NCI-H2029 treated with DMSO at 0.1 percent for 48 hours (cell line): ENCODE data around the gene CACHD1.

Experiments
- DNase-seq: peaks from one replicate; lab custom pipeline; 2025; lab: John Stamatoyannopoulos, UW

The CACHD1 gene

DNA sequence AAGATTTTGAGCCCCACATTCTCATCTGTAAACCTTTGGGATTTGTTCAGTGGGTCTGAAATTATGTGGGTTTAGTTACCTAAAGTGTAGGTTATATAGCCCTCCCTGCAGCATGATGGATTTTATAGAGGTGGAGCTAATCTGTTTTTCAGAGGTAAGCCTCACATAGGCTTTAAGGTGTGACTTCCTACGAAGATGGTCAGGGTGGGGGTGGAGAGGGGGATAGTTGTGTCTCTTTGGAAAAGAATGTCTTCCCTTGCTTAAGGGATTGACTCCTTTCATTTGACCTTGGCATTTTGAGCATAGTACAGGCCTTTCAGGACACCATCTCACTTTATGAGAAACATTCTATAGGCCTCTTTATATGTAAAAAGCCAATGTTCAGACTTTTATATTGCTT lies 3.4 kb downstream of the CACHD1 start:
- no peak for DNase-seq

DNA sequence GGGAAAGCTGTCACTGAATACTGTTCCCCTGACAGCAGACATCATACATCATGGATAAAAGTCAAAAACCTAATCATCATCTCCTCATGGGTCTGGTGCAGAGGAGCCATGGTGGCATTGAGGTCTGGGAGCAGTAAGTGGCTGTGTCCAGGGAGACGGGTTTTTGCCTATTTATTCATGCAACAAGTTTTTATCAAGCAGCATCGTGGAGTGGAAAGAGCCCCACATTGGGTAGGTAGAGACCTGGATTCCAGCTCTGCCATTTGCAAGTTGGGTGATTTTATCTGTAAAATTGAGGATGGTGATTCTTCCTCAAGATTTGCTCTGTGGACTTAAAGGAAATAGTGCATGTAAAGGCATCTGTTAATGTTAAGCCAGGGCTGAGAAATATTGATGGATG lies 4.2 kb downstream of the CACHD1 start:
- no peak for DNase-seq

DNA sequence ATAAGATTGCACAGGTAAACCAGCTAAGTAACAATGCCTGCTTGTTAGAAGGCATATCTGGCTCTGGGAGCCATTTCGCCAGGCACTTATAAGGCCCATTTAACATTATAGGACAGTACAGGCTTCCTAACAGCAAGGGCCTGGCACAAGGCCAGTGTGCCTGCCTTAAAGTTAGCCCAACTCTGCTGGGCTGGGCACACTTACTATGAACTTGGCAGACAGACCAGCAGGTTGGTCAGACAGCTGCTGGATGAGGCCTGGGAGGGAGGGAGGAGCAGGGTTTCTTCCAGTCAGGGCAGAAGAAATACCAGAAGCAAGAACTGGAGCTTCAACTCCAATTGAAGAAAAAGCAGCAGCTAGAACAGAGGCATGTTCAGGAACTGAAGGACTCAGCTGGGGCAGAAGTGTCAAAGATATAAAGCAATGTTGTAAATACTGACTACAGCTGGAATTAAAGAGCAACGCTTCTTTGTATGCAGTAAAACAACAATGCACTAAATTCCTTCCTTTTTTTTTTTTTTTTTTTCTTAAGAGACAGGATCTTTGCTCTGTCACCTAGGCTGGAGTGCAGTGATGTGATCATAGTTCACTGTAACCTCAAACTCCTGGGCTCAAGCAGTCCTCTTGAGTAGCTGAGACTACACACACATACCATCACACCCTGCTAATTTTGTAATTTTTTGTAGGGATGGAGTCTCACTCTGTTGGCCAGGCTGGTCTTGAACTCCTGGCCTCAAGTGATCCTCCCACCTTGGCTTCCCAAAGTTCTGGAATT lies 4.9 kb downstream of the CACHD1 start:
- DNase-seq = no peak

DNA sequence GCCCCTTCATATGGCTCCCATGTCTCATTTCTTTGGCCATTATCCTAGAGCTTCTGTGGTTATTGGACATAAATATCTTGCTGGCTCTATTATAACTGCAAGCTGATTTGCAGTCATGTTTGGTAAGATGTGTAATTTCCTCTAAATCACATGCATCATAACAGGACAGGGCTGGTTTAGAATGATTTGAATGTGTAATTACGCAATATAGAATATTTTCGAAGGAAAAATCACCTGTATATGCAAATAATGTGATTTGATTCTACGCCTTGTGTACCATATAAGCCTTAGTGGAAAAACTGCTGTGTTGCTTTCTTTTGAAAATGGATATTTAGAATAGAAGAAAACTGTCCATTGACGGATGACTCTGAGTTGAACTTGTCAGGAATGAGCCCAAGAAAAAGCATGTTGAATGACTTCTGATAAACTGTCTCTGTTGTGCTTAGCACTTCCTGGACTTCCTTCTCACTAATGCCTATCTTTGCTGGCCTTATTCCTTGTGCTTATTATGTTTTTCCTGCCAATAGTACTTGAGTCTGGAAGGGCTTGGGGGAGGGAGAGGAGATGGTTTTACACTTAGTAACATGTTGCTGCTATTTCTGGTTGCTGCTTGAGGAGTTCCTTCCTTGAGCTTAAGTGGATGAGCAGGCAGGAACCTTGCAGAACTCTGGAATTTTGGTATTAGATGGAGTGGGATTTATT lies 6.5 kb downstream of the CACHD1 start:
- DNase-seq = peak; percentile 70

DNA sequence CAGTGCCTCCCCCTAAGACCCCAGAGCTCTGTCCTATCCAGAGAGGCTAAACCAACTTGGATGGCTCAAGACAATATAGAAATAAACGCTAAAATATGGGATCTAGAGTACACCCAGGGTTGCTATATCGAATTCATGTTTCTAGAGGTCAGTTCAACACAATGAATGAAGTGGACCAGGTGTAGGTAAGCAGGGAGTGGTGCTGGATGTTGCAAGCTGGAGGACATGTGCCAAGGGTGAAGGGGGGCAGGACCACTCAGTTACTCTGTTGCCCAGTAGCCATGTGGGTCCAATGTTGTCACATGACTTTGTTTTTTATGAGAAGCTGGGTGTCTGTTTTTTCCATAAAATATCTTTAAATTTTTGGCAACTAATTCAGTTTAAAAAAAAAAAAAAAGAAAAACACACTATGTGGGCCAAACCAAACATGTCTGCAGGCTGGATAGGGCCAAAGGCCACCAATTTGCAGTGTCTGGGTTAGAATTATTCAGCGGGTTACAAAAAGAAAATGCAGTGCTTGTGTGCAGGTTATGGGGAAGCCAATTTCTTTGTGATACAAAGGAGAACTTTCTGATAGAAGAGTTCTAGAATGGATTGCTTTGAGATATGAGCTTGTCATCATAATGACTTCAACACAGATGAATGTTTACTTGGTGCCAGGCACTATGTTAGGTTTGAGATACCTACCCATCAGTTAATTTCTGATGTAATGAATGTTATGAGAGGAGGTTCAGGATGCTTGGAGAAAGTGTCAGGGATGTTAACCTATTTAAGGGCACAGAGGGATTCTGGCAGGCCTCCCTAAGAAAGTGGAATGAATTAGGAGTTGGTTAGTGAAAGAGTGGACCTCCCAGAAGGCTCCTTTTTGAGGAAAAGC lies 8.9 kb downstream of the CACHD1 start:
- DNase-seq = no peak

DNA sequence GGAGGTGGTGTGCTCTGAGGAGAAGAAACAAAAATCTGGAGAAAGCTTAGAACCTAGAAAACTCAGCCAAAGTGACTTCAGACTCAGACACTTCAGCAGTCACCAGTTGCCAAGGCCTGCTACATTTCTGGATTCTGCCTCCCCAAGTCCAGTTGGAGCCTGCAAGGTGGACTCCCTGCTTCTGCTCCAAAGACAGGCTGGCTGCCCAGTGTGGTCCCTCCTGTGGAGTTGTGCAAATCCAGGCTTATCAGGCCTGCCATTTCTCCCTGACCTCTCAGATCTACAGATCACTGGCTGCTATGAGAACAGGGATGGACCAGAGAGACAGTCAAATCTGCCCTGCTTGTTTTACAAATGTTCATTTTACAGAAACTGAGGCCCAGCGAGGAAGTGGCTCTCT lies 9.9 kb downstream of the CACHD1 start:
- no peak for DNase-seq

DNA sequence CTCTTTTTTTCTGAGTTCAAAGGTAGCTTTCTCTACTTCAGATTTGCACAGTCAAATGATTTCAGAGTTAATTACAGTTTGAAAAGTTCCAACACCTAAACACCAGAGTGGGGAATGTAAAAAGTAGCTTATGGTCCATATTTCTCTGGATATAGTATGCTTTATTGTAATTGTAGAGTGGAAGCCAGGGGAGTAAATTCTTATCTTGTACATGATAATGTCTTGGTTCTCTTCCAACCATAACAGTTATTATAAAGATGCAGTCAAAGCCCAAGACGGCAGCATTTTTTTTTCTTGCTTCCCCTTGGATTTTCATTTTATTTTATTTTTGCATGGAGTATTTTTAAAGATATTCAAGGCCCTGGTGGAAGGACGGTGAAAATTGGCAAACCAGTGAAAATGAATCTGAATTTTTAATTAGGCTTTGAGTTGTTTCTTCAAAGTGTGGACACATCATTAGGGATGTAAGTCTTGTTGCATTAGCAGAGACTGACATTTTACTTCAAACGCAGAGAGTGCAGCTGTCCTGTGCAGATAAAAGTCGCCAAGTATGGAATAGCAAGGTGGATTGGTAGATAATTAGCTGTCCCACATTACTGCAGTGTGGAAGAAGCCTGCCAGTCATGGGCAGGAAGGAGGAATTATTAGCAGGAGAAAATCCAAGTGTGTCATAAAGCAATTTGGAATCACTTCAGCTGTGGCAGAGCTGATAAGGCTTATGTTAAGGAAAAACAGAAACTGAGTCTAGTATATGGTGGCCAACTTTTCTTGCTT lies 11.3 kb downstream of the CACHD1 start:
- DNase-seq = no peak

DNA sequence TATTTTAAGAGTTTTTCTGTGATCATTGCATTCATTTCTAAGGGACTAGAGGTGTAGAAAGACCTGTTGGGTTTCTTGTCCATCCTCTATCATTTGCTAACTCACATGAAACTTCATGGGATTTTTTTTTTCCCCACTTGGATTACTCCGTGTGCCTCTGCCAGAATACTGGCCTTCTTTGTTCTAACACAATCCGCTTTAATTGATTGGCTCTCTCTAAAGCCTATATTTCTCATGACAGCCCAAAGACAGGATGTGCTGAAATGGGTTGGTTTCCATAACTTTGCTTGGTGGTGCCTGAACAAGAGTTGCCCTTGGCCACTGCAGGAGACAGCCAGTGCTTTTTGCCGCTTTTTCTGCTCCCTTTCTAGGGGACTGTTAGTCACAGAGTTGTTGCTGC lies 12.2 kb downstream of the CACHD1 start:
- no peak for DNase-seq

DNA sequence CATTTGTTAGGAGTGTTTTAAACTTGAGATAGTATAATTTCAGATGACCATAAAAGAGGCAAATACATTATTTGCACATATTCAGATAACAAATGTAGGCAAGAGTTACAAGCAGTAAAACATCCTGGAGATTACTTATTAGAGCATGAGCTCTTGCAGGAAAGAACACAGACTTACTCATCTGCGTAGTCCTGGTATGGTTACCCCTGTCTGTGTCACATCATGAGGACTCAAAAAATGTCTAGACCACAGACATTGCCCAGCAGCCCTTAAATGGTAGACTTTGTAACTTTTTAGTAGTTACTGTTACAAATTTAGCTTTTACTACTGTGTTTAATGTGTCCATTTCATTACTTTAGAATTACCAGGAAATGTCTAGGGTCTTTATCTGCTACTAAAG lies 12.8 kb downstream of the CACHD1 start:
- DNase-seq = no peak

DNA sequence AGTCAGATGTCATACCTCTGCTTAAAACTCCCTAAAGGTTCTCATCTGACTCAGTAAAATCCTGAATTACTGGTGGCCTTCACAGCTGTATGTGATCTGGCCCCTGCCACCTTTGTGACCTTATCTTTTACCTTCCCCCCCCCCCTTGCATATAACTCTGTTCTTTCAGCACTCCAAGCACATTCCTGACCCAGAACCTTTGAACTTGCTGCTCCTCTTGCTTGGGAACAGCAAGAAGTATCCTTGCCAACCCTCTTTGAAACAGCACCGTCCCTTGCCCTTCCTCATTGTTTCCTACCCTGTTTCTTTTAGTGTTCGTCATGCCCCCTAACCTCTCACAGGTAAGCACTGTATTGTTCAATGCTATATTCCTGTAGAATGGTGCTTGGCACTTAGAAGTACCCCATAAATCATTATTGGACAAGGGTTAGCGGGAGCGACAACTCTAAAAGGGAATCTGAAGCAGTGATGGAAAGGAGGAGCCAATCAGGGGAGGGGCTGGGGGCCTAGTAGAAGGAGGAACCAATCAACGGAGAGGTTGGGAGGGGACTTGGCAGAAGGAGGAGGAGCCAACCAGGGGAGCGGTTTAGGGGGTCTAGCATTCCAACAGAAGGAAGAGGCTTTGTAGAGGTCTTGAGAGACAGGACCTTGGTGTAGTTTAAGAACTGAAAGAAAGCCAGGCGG lies 13.9 kb downstream of the CACHD1 start:
- DNase-seq = no peak

DNA sequence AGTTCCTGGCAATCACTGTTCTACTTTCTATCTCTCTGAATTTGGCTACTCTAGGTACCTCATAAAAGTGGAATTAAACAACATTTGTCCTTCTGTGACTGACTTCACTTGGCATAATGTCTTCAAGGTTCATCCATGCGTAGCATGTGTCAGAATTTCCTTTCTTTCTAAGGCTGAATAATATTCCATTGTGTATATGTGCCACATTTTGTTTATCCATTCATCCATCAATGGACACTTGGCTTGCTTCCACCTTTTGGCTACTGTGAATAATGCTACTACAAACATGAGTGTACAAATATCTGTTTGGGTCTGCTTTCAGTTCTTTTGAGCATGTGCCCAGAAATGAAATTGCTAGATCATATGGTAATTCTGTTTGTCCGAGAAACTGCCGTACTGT lies 14.7 kb downstream of the CACHD1 start:
- DNase-seq = peak; percentile 95

DNA sequence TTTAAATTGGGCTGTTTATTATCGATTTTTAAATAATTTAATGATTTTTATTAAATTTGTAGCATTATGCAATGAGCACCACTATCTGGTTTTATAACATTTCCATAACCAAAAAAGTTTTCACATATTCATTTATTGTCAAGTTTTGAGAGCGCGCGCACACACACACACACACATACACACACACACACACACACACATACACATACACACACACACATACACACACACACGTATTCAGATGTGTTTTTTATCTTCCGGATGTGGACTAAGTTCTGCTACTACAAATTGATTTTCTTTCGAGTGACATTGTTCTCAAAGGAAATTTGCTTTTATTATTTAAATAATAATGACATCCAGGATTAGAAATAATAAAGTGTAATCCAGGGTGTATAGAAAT lies 16.3 kb downstream of the CACHD1 start:
- DNase-seq = no peak

DNA sequence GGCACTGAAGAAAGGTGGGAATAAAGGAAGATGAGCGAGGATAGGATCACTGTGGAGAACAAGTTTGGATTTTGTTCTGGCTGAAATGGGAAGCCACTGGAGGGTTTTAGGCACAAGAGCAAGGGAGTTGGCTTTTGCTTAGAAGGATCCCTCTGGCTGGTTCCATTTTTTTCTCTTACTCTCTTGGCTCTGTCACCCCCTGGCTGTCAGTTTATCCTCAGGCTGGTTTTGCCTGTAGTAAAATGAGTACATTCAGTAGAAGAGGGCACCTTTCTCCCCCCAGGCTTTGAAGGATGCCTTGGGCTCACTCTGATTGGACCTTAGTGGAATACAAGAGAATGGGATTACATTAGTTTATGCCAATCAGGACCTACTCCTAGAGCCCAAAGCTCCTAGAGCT lies 17.1 kb downstream of the CACHD1 start:
- DNase-seq = no peak

DNA sequence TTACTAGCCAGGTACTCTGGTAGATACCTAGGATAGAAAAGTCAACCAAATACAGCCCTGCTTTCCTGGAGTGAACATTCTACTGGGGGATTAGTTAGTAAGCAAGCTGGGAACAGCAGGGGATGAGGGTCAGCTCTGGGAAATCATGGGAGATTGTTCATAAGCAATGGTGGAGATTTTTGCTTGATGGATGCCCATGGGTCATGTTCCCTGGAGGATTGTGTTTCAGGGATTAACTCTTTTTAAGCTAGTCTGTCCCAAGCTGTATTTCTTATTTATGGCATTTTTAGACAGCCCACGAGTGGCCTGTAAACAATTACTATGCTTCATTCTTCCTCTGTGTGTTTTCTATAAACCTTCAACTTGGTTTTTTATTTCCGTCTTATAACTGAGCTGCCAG lies 18.9 kb downstream of the CACHD1 start:
- no peak for DNase-seq

DNA sequence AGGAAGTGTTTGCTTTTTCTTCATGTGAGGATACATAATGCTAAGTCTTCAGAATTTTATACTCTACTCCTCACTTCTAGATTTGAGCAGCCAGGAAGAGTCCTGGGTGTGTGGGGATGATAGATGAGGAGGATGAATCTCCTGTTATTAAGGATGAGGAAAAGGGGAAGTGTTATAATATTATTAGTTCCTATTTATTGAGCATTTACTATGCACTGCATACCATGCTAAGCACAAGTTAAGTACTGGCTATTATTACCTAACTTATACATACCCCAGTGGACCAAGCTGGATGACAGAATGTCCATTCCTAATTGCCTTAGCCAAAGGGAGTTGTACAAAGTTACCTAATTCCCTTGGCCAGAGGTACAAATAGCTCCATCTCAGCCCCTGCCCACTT lies 19.8 kb downstream of the CACHD1 start:
- DNase-seq = no peak

DNA sequence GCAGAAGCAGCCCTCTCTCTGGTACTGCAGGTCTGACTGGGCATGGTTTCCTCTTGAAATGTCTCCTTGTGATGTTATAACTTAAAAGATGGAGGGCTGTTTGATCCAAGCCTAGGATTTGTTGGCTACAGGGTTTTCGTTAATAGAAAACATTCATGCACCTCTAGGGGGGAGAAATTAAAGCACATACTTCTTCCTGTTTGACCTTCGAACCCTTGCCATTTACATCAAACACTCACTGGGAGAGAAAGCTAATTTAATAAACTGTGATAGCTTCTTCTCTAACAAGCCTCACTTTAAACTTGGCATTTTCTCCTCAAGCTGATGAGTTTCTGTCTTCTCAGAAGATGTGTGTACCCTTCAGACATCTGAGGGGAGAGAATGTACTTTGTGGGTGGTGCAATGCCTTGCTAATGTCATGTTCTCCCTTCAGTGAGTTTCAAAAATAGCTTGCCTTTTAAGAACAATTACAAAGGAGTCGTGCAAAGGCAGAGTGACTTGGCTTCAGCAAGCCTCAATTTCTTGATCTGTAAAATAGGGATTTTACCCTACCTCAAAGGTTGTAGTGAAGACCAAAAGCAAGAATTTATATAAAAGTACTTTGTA lies 20.4 kb downstream of the CACHD1 start:
- no peak for DNase-seq

DNA sequence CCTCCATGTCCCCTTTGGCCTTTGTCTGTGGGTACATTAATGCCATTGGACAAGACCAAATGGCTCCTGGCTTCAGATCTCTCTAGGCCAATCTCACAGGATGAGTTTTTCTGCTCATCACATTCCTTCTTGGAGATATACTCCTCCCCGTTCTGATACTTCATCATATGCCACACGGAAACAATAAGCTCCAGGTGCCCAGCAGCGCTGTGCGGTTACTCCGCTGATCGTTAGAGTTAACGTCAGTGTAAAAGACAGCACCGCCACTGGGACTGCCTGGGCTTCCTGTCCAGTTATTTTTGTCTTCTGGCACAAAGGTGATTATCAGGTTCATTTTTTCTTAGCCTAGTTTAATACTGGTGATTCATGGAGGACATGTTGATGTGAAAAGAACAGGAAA lies 22.5 kb downstream of the CACHD1 start:
- DNase-seq = no peak

DNA sequence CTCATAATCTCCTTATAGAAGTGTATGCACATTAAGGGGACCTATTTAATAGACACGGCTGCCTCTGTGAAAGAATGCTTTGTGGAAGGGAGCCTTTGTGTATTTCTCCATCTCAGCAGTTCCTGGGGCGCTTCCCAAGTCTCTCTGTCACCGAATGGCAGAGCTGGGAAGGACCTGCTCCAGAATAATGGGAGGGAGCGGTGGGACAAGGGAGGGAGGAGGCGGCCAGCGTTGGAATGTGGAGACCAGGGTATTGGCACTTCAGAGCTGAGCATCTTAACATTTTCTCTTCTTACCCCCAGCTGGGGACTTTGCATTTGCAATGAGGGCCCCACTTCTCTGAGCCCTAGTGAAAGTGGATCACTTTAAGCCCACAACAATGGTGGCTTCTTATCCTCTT lies 23.9 kb downstream of the CACHD1 start:
- DNase-seq = no peak

DNA sequence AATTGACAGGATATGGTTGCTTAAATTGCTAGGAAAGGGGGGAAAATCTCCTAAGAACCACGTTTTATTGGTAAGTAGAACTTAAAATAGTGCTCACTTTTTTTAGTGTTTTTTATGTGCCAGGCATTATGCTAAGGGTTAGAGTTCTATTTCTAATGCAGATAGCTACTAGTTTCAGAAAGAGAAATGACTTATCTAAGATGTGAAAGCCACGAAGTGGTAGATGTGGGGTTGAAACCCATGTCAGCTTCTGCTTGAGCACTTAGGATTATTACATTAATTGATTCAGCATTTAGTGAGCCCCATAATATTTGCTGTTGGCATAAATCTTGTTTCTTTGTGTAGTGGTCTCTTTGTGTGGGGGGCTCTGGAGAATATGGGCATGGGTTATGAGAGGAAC lies 24.7 kb downstream of the CACHD1 start:
- no peak for DNase-seq

DNA sequence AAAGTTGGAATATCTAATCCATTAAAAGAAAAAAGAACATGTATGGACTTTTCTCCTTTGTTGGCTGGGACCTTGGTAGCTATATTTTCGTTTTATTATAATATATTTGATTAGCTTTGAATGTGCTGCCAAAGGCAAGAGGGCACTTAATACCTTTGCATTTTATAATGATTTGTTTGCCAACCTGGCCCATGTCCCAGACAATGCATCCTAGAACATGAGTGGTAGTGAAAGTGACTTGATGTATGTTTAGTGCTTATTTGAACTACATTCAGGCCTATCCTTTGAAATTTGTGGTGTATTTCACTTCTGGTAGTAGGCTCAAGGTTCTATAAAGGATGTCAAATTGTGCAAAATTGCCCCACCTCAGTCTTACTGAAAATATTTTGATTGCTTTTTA lies 25.9 kb downstream of the CACHD1 start:
- peak; percentile 91 for DNase-seq

DNA sequence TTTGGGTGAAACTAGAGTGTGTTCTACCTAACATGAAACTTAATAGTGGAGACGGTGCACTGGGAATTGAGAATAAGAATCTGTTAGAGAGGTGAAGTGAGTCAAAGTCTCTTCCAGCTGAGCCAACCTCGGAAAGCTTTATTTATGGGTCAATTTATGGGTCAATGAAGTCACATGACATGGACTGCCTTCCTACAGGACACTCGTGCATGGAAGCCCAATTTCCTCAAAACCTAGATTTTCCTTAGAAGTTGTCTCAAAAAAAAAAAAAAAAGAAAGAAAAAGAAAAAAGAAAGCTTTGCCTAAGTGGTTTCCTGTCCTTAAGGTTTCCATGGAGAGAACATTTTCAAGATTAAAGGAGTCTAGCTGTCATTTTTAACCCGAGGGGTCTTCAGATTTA lies 26.7 kb downstream of the CACHD1 start:
- no peak for DNase-seq
